ENCODE results near the gene TSPAN18. TPM values are rescaled to one million over a fixed set of nuclear protein-coding genes. Genes with fewer than 3 reads are reported as not detected.

Gene TSPAN18
- total and polyA plus RNA-seq, 10 of the 15 experiments (the other 5 are each of a cell fraction or from before 2014, with no cell fraction given), result 0.02 to 0.77 (median 0.13) TPM; not detected in 1

- RAD21 ChIA-PET (ENCODE audit: unreplicated experiment), result interaction anchor here (0.5 to 4.4 kb wide), 8 partner anchors 9 to 213 kb away, joined by 3 to 21 read pairs (median 4); no protein-coding TSS in a partner anchor
- SMC1A ChIA-PET (ENCODE audit: uncharacterized antibody, unreplicated experiment), result interaction anchor here (3.4 kb wide), 1 partner anchor 177 kb away, joined by 31 read pairs; no protein-coding TSS in a partner anchor
- no peak overlapping the region for H2AFZ ChIP-seq (ENCODE audit: control insufficient read depth, low read depth, low read length)
- no peak overlapping the region for H3K9ac ChIP-seq (ENCODE audit: control insufficient read depth, insufficient read depth, low read length)
- no peaks in the 10 kb centered on the region for H3K36me3 ChIP-seq (ENCODE audit: control insufficient read depth in 2 of 2, insufficient read depth in 2 of 2, low read length in 1 of 2)
- WGBS (ENCODE audit: insufficient coverage, insufficient replicate concordance, low lambda C conversion rate, missing lambda C conversion rate), result 5% methylated on average over 16 of the region's 16 CpGs
- BruUV-seq (replicated peaks), result no TSS peak
- H3K4me3 ChIP-seq, result no peak overlapping the region
- ATAC-seq (peak; percentile 91), DNase-seq (ENCODE audit: low read depth, low spot score) (no peak), FAIRE-seq (peak; percentile 59)
- no peaks in the 10 kb centered on the region for H3K9me3 ChIP-seq (replicated peaks; ENCODE audit: control insufficient read depth, insufficient read depth, low read length)
- H3K4me1 ChIP-seq (ENCODE audit: control insufficient read depth, insufficient read depth, low read length), result no peaks in the 10 kb centered on the region
- H3K79me2 ChIP-seq (ENCODE audit: control insufficient read depth, insufficient read depth, low read length), result no peaks in the 10 kb centered on the region
- CTCF ChIA-PET, result interaction anchor here (0.6 to 16.8 kb wide), 29 partner anchors 8 to 823 kb away, joined by 3 to 571 read pairs (median 4); no protein-coding TSS in a partner anchor
- POLR2A ChIA-PET, result no interaction called here
- no peak overlapping the region for H3K4me2 ChIP-seq (ENCODE audit: control insufficient read depth, insufficient read depth)
- H3K27ac ChIP-seq (ENCODE audit: control insufficient read depth, insufficient read depth), result no peak overlapping the region
- in situ Hi-C loops (cut with MboI) (loop anchor here (25.0 kb wide), 1 partner anchor 410 kb away; no protein-coding TSS in a partner anchor), intact Hi-C loops (cut with micrococcal nuclease; ENCODE audit: unreplicated experiment) (loop anchor here (2.0 kb wide), 1 partner anchor 176 kb away; no protein-coding TSS in a partner anchor)
- H3K27me3 ChIP-seq (replicated peaks in 1 of 2; ENCODE audit: control insufficient read depth in 2 of 2, insufficient read depth in 2 of 2, low read length in 1 of 2), result peaks cover 0 to 1% of the 10 kb centered on the region in 2 experiments; a peak in 2 of 4 replicates
- TF ChIP-seq CTCF (IDR thresholded peaks at IDR 0.05 in 2 of 3, conservative IDR thresholded peaks at IDR 0.05 in 1 of 3; ENCODE audit: control insufficient read depth in 2 of 3, extremely low read depth in 1 of 3, insufficient read depth in 1 of 3, low read depth in 3 of 3, low read length in 3 of 3) (peak; percentile 77 to 83 (median 83)), SMC3 (IDR thresholded peaks at IDR 0.05; ENCODE audit: borderline replicate concordance, low read length) (peak; percentile 60), RAD21 (IDR thresholded peaks at IDR 0.05; ENCODE audit: insufficient read depth, low read depth, low read length) (peak; percentile 59), ZZZ3 (IDR thresholded peaks at IDR 0.05; ENCODE audit: control insufficient read depth, insufficient read length, low read depth) (no peak), IKZF1 (conservative IDR thresholded peaks at IDR 0.05) (peak; percentile 29)
- H4K20me1 ChIP-seq (ENCODE audit: control insufficient read depth, insufficient read depth), result no peaks in the 10 kb centered on the region; the same call in 1 of the 2 replicates
Measured at GRCh38 chr11:44927174-44927661, 200.5 kb downstream of the TSPAN18 start.
